PFSK-1 (cell line): ENCODE data around the gene GAPT.

Experiments
- FOXP2 ChIP-seq: optimal IDR thresholded peaks from 2 replicates; pipeline ENCODE3; 2011; ENCODE audit warnings: borderline replicate concordance, control low read depth, inconsistent platforms; ENCODE audit not compliant: insufficient read depth; ENCODE audit errors: extremely low read length, extremely low read depth
- POLR2AphosphoS5 ChIP-seq: IDR thresholded peaks from 2 replicates; pipeline ENCODE4 v1.6.1; 2012; ENCODE audit warnings: low read depth, mild to moderate bottlenecking, control low read depth, low read length, moderate library complexity
- SIN3A ChIP-seq: IDR thresholded peaks from 2 replicates; pipeline ENCODE4 v1.6.1; 2012; ENCODE audit warnings: mild to moderate bottlenecking, low read length, moderate library complexity, borderline replicate concordance; ENCODE audit not compliant: insufficient read depth
- TAF1 ChIP-seq: IDR thresholded peaks from 2 replicates; pipeline ENCODE4 v1.6.1; 2012; ENCODE audit warnings: low read length, control low read depth, borderline replicate concordance; ENCODE audit not compliant: insufficient read depth

GRCh38 chr5:58458743-58459145 is 32.5 kb upstream of the GAPT start:
- TF ChIP-seq SIN3A (no peak), POLR2AphosphoS5 (no peak), FOXP2 (no peak), TAF1 (no peak)
